SK-N-SH treated with all-trans-retinoic acid at 6 μM for 48 hours (cell line): ENCODE results near the gene KCNC4.
A peak's percentile ranks its signal among the peaks of the same experiment; 100 is the strongest.

Experiments
- ATAC-seq: fragments of 200-7000 bp; cut with Tn5 transposase; 3 replicates; pipeline ENCODE4 v1.9.1; 2020; ENCODE audit warnings: mild to moderate bottlenecking, moderate library complexity
- CREB5 ChIP-seq: fragments of 250-450 bp; sonication (Bioruptor Pico); IDR thresholded peaks from 2 replicates; pipeline ENCODE4 v1.5.1; 2020; ENCODE audit warnings: low read depth, mild to moderate bottlenecking, moderate library complexity
- CSDC2 ChIP-seq: fragments of 250-450 bp; sonication (Bioruptor Pico); IDR thresholded peaks from 2 replicates; pipeline ENCODE4 v1.5.0; 2020; ENCODE audit warnings: mild to moderate bottlenecking, moderate library complexity
- CSRNP3 ChIP-seq: fragments of 250-450 bp; sonication (Bioruptor Pico); IDR thresholded peaks from 2 replicates; pipeline ENCODE4 v1.5.1; 2021; ENCODE audit warnings: mild to moderate bottlenecking, moderate library complexity
- ESRRG ChIP-seq: fragments of 250-450 bp; sonication (Bioruptor Pico); IDR thresholded peaks from 2 replicates; pipeline ENCODE4 v1.6.1; 2021; ENCODE audit warnings: mild to moderate bottlenecking
- GLIS3 ChIP-seq: fragments of 250-450 bp; sonication (Bioruptor Pico); IDR thresholded peaks from 2 replicates; pipeline ENCODE4 v1.5.0; 2020; ENCODE audit warnings: mild to moderate bottlenecking, moderate library complexity
- ISL1 ChIP-seq: fragments of 250-450 bp; sonication (Bioruptor Pico); IDR thresholded peaks from 2 replicates; pipeline ENCODE4 v2.1.2; 2022; ENCODE audit warnings: mild to moderate bottlenecking, moderate library complexity
- OSR1 ChIP-seq: fragments of 250-450 bp; sonication (Bioruptor Pico); IDR thresholded peaks from 2 replicates; pipeline ENCODE4 v1.8.0; 2022; ENCODE audit warnings: moderate library complexity, mild to moderate bottlenecking, inconsistent platforms
- POU6F1 ChIP-seq: fragments of 250-450 bp; sonication (Bioruptor Pico); IDR thresholded peaks from 2 replicates; pipeline ENCODE4 v1.8.0; 2021; ENCODE audit warnings: low read depth, mild to moderate bottlenecking, moderate library complexity, borderline replicate concordance
- PPARA ChIP-seq: fragments of 250-450 bp; sonication (Bioruptor Pico); IDR thresholded peaks from 2 replicates; pipeline ENCODE4 v1.5.0; 2020; ENCODE audit warnings: mild to moderate bottlenecking, borderline replicate concordance
- RARB ChIP-seq: fragments of 250-450 bp; sonication (Bioruptor Pico); IDR thresholded peaks from 2 replicates; pipeline ENCODE4 v1.8.0; 2021; ENCODE audit warnings: mild to moderate bottlenecking, moderate library complexity
- SNAI2 ChIP-seq: fragments of 250-450 bp; sonication (Bioruptor Pico); IDR thresholded peaks from 2 replicates; pipeline ENCODE4 v1.5.0; 2020; ENCODE audit warnings: mild to moderate bottlenecking, moderate library complexity
- TCF4 ChIP-seq: fragments of 250-450 bp; sonication (Bioruptor Pico); IDR thresholded peaks from 2 replicates; pipeline ENCODE4 v1.8.0; 2021; ENCODE audit warnings: mild to moderate bottlenecking, moderate library complexity, borderline replicate concordance
- TOX ChIP-seq: fragments of 250-450 bp; sonication (Bioruptor Pico); IDR thresholded peaks from 2 replicates; pipeline ENCODE4 v1.8.0; 2021; ENCODE audit warnings: mild to moderate bottlenecking, moderate library complexity, borderline replicate concordance
- TSHZ2 ChIP-seq: fragments of 250-450 bp; sonication (Bioruptor Pico); IDR thresholded peaks from 2 replicates; pipeline ENCODE4 v1.5.0; 2020; ENCODE audit warnings: mild to moderate bottlenecking, moderate library complexity
- ZC3H10 ChIP-seq: fragments of 250-450 bp; sonication (Bioruptor Pico); IDR thresholded peaks from 2 replicates; pipeline ENCODE4 v1.5.1; 2021; ENCODE audit warnings: mild to moderate bottlenecking, moderate library complexity
- ZFP3 ChIP-seq: fragments of 250-450 bp; sonication (Bioruptor Pico); IDR thresholded peaks from 2 replicates; pipeline ENCODE4 v1.5.0; 2020; ENCODE audit warnings: mild to moderate bottlenecking, moderate library complexity
- ZNF565 ChIP-seq: fragments of 450-650 bp; formaldehyde crosslinking; conservative IDR thresholded peaks from 2 replicates; pipeline ENCODE4 v1.5.0; 2020; ENCODE audit warnings: low read depth, mild to moderate bottlenecking, moderate library complexity

Gene KCNC4

GRCh38 chr1:110218137-110218536 is 8.0 kb downstream of the KCNC4 start (continued):
- TF ChIP-seq CREB5 (CRISPR knock-in tag) = no peak
- no peak for TF ChIP-seq TCF4 (CRISPR knock-in tag)
- TF ChIP-seq OSR1 (CRISPR knock-in tag) = no peak

- no peak for TF ChIP-seq ZFP3 (CRISPR knock-in tag)
- TF ChIP-seq PPARA (CRISPR knock-in tag) = no peak
- ATAC-seq = peak; percentile 43; the same call in 2 of the 3 replicates
Measured at GRCh38 chr1:110218739-110219138, 8.6 kb downstream of the KCNC4 start.

GRCh38 chr1:110220324-110220723 is 10.2 kb downstream of the KCNC4 start:
- TF ChIP-seq SNAI2 (CRISPR knock-in tag) (no peak), ZC3H10 (CRISPR knock-in tag) (no peak), ZFP3 (CRISPR knock-in tag) (no peak), GLIS3 (CRISPR knock-in tag) (no peak), CREB5 (CRISPR knock-in tag) (no peak), RARB (no peak), OSR1 (CRISPR knock-in tag) (no peak)
- ATAC-seq = no peak

- no peak for ATAC-seq
- TF ChIP-seq PPARA (CRISPR knock-in tag) (no peak), CSRNP3 (CRISPR knock-in tag) (no peak), CREB5 (CRISPR knock-in tag) (no peak), CSDC2 (CRISPR knock-in tag) (no peak), POU6F1 (no peak), RARB (no peak), ZNF565 (CRISPR knock-in tag) (no peak), TSHZ2 (CRISPR knock-in tag) (no peak), TCF4 (CRISPR knock-in tag) (no peak), GLIS3 (CRISPR knock-in tag) (no peak), ESRRG (no peak), ZC3H10 (CRISPR knock-in tag) (no peak), ISL1 (CRISPR knock-in tag) (no peak), TOX (CRISPR knock-in tag) (no peak), ZFP3 (CRISPR knock-in tag) (no peak)
Measured at GRCh38 chr1:110221119-110221518, 11.0 kb downstream of the KCNC4 start.
